ENCODE results near the gene MVB12B.

Gene MVB12B

DNA sequence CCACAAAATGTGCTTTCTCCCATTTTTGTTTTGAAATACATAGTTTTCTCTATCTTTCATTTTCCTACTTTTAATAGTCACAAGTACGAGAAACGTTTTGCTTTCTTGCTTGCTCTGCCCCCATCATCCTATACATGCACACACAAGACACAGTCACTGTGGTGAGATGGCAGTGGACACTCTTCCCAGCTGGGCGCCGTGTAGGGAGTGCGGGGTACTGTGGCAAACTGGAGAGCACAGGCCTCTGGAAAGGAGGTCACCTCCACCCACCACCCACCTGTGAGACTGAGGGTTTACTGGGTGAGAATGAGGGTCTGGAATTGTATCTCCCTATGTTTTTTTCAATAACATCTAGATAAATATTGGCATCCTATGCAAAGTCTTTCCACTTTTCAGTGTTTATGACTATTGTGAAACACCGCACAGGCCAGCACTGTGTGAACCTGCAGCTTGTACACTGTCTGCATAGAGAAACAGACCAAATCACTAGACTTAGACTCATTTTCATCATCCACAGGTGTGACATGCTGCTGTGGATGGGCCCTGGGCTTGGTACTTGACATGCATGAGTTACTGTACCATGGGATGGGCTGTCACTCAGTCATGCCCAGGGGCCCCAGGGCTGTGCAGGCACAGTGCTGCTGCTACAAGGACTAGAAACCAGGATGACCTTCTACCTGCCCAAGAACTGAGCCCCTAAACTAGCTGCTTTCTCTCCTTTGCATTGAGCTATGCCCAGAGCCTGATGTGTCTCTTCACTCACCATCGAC lies 169.0 kb downstream of the MVB12B start:
- no peak overlapping the region for H3K4me3 ChIP-seq (replicated peaks; ENCODE audit: insufficient read depth, low read length)
- TF ChIP-seq, protein P1, sequence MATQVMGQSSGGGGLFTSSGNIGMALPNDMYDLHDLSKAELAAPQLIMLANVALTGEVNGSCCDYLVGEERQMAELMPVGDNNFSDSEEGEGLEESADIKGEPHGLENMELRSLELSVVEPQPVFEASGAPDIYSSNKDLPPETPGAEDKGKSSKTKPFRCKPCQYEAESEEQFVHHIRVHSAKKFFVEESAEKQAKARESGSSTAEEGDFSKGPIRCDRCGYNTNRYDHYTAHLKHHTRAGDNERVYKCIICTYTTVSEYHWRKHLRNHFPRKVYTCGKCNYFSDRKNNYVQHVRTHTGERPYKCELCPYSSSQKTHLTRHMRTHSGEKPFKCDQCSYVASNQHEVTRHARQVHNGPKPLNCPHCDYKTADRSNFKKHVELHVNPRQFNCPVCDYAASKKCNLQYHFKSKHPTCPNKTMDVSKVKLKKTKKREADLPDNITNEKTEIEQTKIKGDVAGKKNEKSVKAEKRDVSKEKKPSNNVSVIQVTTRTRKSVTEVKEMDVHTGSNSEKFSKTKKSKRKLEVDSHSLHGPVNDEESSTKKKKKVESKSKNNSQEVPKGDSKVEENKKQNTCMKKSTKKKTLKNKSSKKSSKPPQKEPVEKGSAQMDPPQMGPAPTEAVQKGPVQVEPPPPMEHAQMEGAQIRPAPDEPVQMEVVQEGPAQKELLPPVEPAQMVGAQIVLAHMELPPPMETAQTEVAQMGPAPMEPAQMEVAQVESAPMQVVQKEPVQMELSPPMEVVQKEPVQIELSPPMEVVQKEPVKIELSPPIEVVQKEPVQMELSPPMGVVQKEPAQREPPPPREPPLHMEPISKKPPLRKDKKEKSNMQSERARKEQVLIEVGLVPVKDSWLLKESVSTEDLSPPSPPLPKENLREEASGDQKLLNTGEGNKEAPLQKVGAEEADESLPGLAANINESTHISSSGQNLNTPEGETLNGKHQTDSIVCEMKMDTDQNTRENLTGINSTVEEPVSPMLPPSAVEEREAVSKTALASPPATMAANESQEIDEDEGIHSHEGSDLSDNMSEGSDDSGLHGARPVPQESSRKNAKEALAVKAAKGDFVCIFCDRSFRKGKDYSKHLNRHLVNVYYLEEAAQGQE (IDR thresholded peaks at IDR 0.05; ENCODE audit: insufficient replicate concordance, low read depth): no peak
- TF ChIP-seq CTCF (IDR thresholded peaks at IDR 0.05; ENCODE audit: insufficient read depth, low read length): no peak
- no peak for TF ChIP-seq POLR2AphosphoS5 (IDR thresholded peaks at IDR 0.05; ENCODE audit: low read depth)
- TF ChIP-seq SPI1 (IDR thresholded peaks at IDR 0.05; ENCODE audit: borderline replicate concordance, low read depth): no peak
- peaks cover 4% of the 10 kb centered on the region for H3K27me3 ChIP-seq (ENCODE audit: insufficient read depth, poor library complexity, severe bottlenecking)
- DNase-seq (ENCODE audit: low read depth in 1 of 2, low spot score in 1 of 2): no peak
- H3K27ac ChIP-seq (replicated peaks): no peak overlapping the region

DNA sequence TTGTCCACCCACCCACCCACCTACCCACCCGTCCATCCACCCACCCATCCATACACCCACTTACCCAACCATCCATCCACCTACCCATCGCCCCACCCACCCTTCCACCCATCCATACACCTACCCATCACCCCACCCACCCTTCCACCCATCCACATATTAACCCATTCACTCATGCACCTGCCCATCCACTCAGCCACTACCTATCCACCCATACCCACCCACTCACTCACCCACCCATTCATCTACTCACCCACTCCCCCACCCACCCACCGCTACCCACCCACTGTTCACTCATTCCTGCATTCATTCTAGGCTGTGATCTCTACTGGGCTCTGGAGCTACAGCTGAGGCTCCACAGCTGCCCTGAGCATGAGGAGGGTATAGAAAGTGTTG lies 169.6 kb downstream of the MVB12B start:
- Histone ChIP-seq H3K27ac (replicated peaks) (no peak overlapping the region), H3K4me3 (replicated peaks; ENCODE audit: insufficient read depth, low read length) (no peak overlapping the region), H3K27me3 (ENCODE audit: insufficient read depth, poor library complexity, severe bottlenecking) (peaks cover 5% of the 10 kb centered on the region)
- no peak for DNase-seq (ENCODE audit: low read depth in 1 of 2, low spot score in 1 of 2)
- no peak for TF ChIP-seq CTCF (IDR thresholded peaks at IDR 0.05; ENCODE audit: insufficient read depth, low read length)
- no peak for TF ChIP-seq POLR2AphosphoS5 (IDR thresholded peaks at IDR 0.05; ENCODE audit: low read depth)
- TF ChIP-seq SPI1 (IDR thresholded peaks at IDR 0.05; ENCODE audit: borderline replicate concordance, low read depth): no peak
- TF ChIP-seq GABPA (IDR thresholded peaks at IDR 0.05; ENCODE audit: low read depth): no peak
- TF ChIP-seq, protein P1 (IDR thresholded peaks at IDR 0.05; ENCODE audit: insufficient replicate concordance, low read depth): no peak

DNA sequence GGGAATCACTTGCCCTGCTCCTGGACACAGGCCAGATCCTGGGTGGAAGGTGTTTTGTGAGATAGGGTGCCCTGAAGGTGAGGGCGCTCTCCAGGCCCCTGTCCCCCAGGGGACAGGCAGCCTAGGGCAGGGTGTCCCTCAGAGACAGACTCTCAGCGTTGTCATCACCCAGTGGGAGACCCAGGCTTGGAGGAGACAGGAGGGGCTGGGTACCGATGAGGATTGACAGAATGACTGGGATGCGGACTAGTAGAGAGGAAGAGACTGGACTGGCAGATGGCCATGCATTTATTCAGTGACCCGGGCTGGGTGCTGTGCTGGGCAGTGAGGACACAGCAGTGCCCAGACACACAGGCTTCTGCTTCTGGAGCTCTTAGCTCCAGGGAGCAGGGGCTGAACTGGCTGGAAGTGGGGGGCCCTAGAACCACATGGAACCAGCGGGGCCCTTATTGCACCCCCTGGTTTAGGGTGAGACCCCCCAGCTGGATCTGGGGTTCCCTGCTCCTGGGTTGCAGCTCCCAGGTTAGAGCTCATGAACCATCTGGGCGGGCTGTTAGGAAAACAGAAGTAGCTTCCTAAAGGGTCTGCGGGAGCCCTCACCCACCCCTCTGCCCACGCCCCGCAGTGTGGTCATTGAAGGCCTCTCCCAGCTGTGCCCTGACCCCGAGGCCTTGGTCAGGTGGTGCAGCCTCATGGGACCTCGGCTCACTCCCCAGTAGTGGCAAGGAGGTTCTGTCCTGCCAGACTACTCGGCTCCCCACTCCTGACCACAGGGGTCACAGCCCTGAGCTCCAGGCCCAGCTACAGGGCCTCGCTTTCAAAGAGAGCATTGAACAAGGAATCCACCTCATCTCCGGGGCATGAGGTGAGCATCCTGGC lies 170.4 kb downstream of the MVB12B start:
- Histone ChIP-seq H3K4me3 (replicated peaks; ENCODE audit: insufficient read depth, low read length) (no peak overlapping the region), H3K27ac (replicated peaks) (no peak overlapping the region), H3K27me3 (ENCODE audit: insufficient read depth, poor library complexity, severe bottlenecking) (peaks cover 5% of the 10 kb centered on the region)
- TF ChIP-seq GABPA (IDR thresholded peaks at IDR 0.05; ENCODE audit: low read depth): no peak
- TF ChIP-seq POLR2AphosphoS5 (IDR thresholded peaks at IDR 0.05; ENCODE audit: low read depth): no peak
- no peak for TF ChIP-seq SPI1 (IDR thresholded peaks at IDR 0.05; ENCODE audit: borderline replicate concordance, low read depth)
- TF ChIP-seq, protein P1 (IDR thresholded peaks at IDR 0.05; ENCODE audit: insufficient replicate concordance, low read depth): no peak
- TF ChIP-seq CTCF (IDR thresholded peaks at IDR 0.05; ENCODE audit: insufficient read depth, low read length): no peak
- no peak for DNase-seq (ENCODE audit: low read depth in 1 of 2, low spot score in 1 of 2)
